ENCODE data around the gene COL11A1.

- TF ChIP-seq CTCF (IDR thresholded peaks at IDR 0.05; ENCODE audit: borderline replicate concordance, extremely low read depth, low read length, poor library complexity, severe bottlenecking) (no peak), EZH2 (IDR thresholded peaks at IDR 0.05; ENCODE audit: borderline replicate concordance, low read depth, low read length, severe bottlenecking) (no peak)
Measured at GRCh38 chr1:103074224-103074623, 34.1 kb downstream of the COL11A1 start.

Measured in DND-41 (cell line).